H7 (cell line): Measurements from ENCODE around the gene ANKRD9. TPM values are rescaled to one million over a fixed set of nuclear protein-coding genes. Genes with fewer than 3 reads are reported as not detected.
A peak's percentile ranks its signal among the peaks of the same experiment; 100 is the strongest.

Source experiments
- DNase-seq: peaks from one replicate; pipeline ENCODE4 v3.0.0; 2012
- H3K27me3 ChIP-seq: 2 replicates; pipeline ENCODE4 v1.6.0; 2011; ENCODE audit warnings: mild to moderate bottlenecking, low read length; ENCODE audit not compliant: control insufficient read depth, insufficient read depth
- H3K36me3 ChIP-seq: replicated peaks from 2 replicates; pipeline ENCODE4 v1.5.1; 2011; ENCODE audit warnings: low read length; ENCODE audit not compliant: control insufficient read depth, insufficient read depth
- H3K4me3 ChIP-seq: 2 replicates; pipeline ENCODE4 v1.5.1; 2011; ENCODE audit warnings: low read depth, mild to moderate bottlenecking, control low read depth, low read length, moderate library complexity; ENCODE audit not compliant: insufficient read depth
- total RNA-seq: library from RNA; depleted of rRNA; stranded (reverse); fragments of >200 nt; shearing (Covaris generic); gene quantifications from 2 replicates; pipeline ENCODE4 v1.2.3, GENCODE V29; 2014

ANKRD9 gene
- total RNA-seq, 1 experiment from 2014 or later: 52.0 TPM

GRCh38 chr14:102487204-102487577 is 22.4 kb downstream of the ANKRD9 start:
- no peak overlapping the region for H3K4me3 ChIP-seq
- H3K36me3 ChIP-seq: no peaks in the 10 kb centered on the region
- DNase-seq: no peak
- H3K27me3 ChIP-seq: no peaks in the 10 kb centered on the region

- peak; percentile 54 for DNase-seq
- Histone ChIP-seq H3K36me3 (no peaks in the 10 kb centered on the region), H3K4me3 (no peak overlapping the region), H3K27me3 (no peaks in the 10 kb centered on the region)
These were observed 22.9 kb downstream of the ANKRD9 start for GRCh38 chr14:102486513-102487203.

- no peaks in the 10 kb centered on the region for H3K27me3 ChIP-seq
- no peaks in the 10 kb centered on the region for H3K36me3 ChIP-seq
- DNase-seq: peak; percentile 23
- H3K4me3 ChIP-seq: no peak overlapping the region
These were observed 23.7 kb downstream of the ANKRD9 start for GRCh38 chr14:102485693-102486512.

DNA sequence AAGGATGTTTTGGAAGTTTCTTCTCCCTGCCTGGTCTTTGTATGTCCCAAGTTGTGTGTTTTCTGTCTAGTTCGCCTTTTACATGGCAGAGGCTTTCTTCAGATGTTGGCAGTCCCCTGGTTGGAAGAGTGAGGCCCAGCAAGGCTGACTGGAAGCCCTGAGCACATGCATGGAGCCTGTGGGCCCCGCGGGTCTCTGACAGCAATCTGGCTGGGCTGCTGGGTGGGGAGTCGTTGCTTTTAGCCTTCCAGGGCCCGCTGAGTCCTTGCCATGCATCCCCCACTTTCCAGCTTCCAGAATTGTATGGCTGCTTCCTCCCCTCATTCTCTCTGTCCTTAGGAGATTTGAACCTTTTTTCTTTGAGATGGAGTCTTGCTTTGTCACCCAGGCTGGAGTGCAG is 25.3 kb downstream of the ANKRD9 start:
- H3K4me3 ChIP-seq: no peak overlapping the region
- H3K27me3 ChIP-seq: no peaks in the 10 kb centered on the region
- no peaks in the 10 kb centered on the region for H3K36me3 ChIP-seq
- no peak for DNase-seq

DNA sequence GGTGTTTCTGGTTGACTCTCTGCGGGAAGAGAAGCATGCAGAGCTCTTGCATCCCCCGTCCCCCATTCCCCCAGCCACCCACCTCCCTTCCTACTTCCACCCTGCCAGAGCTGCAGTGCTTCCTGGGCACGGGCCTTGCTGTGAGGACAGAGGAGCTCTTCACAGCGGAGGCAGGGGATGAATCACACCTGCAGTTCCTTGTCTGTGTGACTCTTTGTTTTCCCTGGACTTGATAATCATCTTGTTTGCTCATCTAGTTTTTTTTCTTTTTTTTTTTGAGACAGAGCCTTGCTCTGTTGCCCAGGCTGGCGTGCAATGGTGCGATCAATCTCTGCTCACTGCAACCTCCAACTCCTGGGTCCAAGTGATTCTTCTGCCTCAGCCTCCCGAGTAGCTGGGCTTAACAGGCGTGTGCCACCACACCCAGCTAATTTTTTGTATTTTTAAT is 27.8 kb downstream of the ANKRD9 start:
- no peaks in the 10 kb centered on the region for H3K36me3 ChIP-seq
- peak; percentile 46 for DNase-seq
- no peak overlapping the region for H3K4me3 ChIP-seq
- H3K27me3 ChIP-seq: no peaks in the 10 kb centered on the region

- H3K36me3 ChIP-seq: no peaks in the 10 kb centered on the region
- no peaks in the 10 kb centered on the region for H3K27me3 ChIP-seq
- no peak overlapping the region for H3K4me3 ChIP-seq
- DNase-seq: no peak
These were observed 28.2 kb downstream of the ANKRD9 start for GRCh38 chr14:102481371-102481770.

GRCh38 chr14:102479777-102480176 is 29.8 kb downstream of the ANKRD9 start:
- Histone ChIP-seq H3K4me3 (no peak overlapping the region), H3K27me3 (no peaks in the 10 kb centered on the region), H3K36me3 (no peaks in the 10 kb centered on the region; the same call in 1 of the 2 replicates)
- DNase-seq: no peak

DNA sequence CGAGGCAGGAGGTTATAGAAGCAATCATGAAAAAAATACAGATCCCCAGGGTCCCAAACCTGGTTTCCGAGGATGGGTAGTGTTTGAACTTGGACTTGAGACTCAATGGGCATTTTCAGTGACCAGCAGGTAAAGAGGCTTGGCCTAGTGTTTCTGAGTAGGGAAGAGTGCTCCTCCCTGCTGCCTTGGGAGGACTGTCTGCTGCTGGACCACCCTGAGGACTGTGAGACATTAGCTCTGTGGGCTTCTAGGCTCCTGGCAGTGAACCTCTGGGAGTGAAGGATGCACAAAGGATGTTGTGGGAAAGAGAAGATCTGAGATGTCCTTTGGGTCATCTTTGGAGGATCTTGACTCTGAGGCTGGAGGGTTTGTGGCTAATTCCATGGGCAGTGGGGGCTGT is 30.5 kb downstream of the ANKRD9 start:
- Histone ChIP-seq H3K36me3 (no peaks in the 10 kb centered on the region; the same call in 1 of the 2 replicates), H3K27me3 (no peaks in the 10 kb centered on the region)
- DNase-seq: no peak

GRCh38 chr14:102474934-102475333 is 34.6 kb downstream of the ANKRD9 start:
- DNase-seq: no peak
- no peak overlapping the region for H3K4me3 ChIP-seq

More for the DNA sequence above, 30.5 kb downstream of the ANKRD9 start:
- H3K4me3 ChIP-seq: no peak overlapping the region

GRCh38 chr14:102473559-102473958 is 36.0 kb downstream of the ANKRD9 start:
- H3K4me3 ChIP-seq: no peak overlapping the region
- no peak for DNase-seq
- H3K27me3 ChIP-seq: no peaks in the 10 kb centered on the region
- H3K36me3 ChIP-seq: no peaks in the 10 kb centered on the region; the same call in 1 of the 2 replicates

More at GRCh38 chr14:102474934-102475333, 34.6 kb downstream of the ANKRD9 start:
- H3K27me3 ChIP-seq: no peaks in the 10 kb centered on the region
- H3K36me3 ChIP-seq: no peaks in the 10 kb centered on the region; the same call in 1 of the 2 replicates

DNA sequence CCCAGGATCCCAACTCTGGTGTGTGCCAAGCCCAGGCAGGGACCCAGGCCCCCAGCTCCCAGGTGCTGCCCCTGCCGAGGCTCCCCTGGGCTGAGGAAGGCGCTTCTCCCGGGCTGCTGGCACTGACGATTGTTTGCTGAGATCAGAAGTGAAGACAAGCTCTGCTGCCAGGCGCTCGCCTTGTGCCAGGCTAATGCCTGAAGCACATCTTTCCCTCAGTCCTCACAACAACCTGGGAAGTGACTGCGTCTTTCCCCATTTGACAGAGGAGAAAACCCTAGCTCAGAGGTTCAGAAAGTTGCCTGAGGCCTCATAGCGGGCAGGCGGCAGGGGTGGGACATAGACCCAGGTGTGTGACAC is 36.8 kb downstream of the ANKRD9 start:
- DNase-seq: no peak
- Histone ChIP-seq H3K4me3 (no peak overlapping the region), H3K27me3 (no peaks in the 10 kb centered on the region)

DNA sequence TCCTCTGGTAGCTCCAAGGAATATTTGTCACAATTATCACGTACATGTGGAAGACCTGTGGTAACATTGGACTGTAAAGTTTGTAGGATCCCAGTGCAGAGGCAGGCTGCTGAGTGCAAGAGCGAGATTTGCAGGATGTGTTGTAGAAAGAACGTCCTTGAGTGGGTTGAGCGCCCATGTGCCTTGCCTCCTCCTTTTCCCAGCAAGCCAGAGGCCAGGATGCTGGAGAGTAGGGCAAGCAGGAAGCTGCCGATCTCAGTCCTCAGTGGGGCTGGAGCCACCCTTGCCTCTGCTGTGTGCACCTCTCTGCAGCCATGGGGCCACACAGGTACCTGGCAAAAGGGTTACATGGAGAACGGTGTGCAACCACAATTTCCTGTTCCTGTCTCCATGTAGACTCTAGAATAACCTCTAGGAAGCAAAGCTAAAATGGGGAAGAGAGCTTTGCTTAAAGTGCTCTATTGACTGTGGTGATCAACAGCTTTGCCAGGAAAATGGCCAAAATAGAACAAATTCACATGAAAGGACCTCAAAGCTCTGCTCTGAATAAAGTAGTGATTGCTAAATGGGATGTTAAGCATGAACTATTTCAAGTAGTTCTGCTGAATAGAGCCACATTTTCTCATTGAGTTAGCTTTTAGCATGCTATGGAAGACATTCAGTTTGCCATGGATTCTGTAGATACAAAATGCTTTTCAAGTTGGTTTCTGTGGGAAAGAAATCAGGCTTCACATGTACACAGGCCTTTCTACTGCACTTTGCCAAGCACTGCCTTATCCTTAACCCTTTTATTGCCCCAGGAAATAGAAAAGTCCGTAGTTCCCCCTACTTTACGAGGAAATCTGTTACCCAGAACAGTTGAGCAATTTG is 37.4 kb downstream of the ANKRD9 start:
- H3K4me3 ChIP-seq: no peak overlapping the region
- H3K36me3 ChIP-seq: no peaks in the 10 kb centered on the region; the same call in 1 of the 2 replicates
- H3K27me3 ChIP-seq: no peaks in the 10 kb centered on the region
- DNase-seq: no peak

More for the DNA sequence above, 36.8 kb downstream of the ANKRD9 start:
- H3K36me3 ChIP-seq: no peaks in the 10 kb centered on the region; the same call in 1 of the 2 replicates

DNA sequence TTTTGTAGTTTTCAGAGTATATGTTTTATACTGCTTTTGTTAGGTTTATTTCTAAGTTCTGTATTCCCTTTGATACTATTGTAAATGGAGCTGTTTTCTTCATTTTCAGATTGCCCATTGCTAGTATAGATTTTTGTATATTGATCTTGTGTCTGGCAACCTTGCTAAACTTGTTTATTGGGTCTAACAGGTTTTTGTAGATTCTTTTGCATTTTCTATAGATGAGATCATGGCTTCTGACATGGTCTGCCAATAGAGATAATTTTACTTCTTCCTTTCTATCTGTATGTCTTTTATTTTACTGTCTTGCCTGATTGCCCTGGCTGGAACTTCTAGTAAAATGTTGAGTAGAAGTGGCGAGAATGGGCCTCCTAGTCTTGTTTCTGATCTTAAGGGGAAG is 40.3 kb downstream of the ANKRD9 start:
- Histone ChIP-seq H3K36me3 (peaks cover 2% of the 10 kb centered on the region; the same call in 1 of the 2 replicates), H3K4me3 (no peak overlapping the region), H3K27me3 (no peaks in the 10 kb centered on the region)
- DNase-seq: no peak

DNA sequence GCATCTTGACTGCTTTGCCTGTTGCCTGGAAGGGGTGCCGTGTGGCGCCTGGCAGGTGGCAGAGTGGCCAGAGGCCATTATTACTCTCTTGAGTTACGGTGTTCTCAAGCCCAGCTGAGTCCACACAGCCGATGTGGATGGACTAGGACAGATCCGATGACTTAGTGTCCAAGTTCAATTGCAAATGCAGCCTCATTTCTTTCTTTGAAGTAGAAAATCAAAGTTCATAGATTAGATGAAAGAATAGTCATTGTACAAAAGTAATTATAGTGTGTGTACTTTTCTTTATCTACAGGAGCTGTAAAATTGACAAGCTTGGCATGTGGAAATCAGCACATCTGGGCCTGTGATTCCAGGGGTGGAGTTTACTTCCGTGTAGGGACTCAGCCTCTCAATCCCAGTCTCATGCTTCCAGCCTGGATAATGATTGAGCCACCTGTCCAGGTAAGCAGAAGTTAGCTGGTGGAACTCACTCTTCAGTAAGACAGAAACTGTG is 44.7 kb downstream of the ANKRD9 start:
- no peak for DNase-seq
- H3K27me3 ChIP-seq: no peaks in the 10 kb centered on the region
- no peak overlapping the region for H3K4me3 ChIP-seq
- H3K36me3 ChIP-seq: peaks cover 2% of the 10 kb centered on the region; the same call in 1 of the 2 replicates
